Pons (tissue), 1 donor: ENCODE results near the gene BOD1.

Experiments
- DNase-seq: peaks from one replicate; pipeline ENCODE4 v3.0.0-alpha.2; 2016; ENCODE audit warnings: low spot score

Gene BOD1

GRCh38 chr5:173640156-173640804 lies 23.8 kb upstream of the BOD1 start:
- DNase-seq = no peak

- DNase-seq = no peak
Observed at GRCh38 chr5:173638126-173639040, 21.9 kb upstream of the BOD1 start.

- DNase-seq = no peak
Observed at GRCh38 chr5:173637340-173637739, 20.9 kb upstream of the BOD1 start.

- DNase-seq = no peak
Observed at GRCh38 chr5:173634465-173634983, 18.1 kb upstream of the BOD1 start.

GRCh38 chr5:173633304-173633703 lies 16.9 kb upstream of the BOD1 start:
- DNase-seq = no peak

- no peak for DNase-seq
Observed at GRCh38 chr5:173631478-173631877, 15.0 kb upstream of the BOD1 start.

GRCh38 chr5:173630724-173631365 lies 14.4 kb upstream of the BOD1 start:
- no peak for DNase-seq

- DNase-seq = no peak
Observed at GRCh38 chr5:173629628-173630027, 13.2 kb upstream of the BOD1 start.

- no peak for DNase-seq
Observed at GRCh38 chr5:173628501-173628900, 12.1 kb upstream of the BOD1 start.

GRCh38 chr5:173627860-173628392 lies 11.5 kb upstream of the BOD1 start:
- DNase-seq = peak; percentile 88

GRCh38 chr5:173627271-173627670 lies 10.8 kb upstream of the BOD1 start:
- no peak for DNase-seq

- DNase-seq = peak; percentile 77
Observed at GRCh38 chr5:173626505-173626820, 10.0 kb upstream of the BOD1 start.

GRCh38 chr5:173625673-173626504 lies 9.4 kb upstream of the BOD1 start:
- DNase-seq = no peak

- DNase-seq = no peak
Observed at GRCh38 chr5:173625261-173625660, 8.8 kb upstream of the BOD1 start.

- no peak for DNase-seq
Observed at GRCh38 chr5:173624282-173624681, 7.8 kb upstream of the BOD1 start.

GRCh38 chr5:173623789-173624188 lies 7.3 kb upstream of the BOD1 start:
- DNase-seq = no peak

- DNase-seq = no peak
Observed at GRCh38 chr5:173623296-173623771, 6.9 kb upstream of the BOD1 start.

- no peak for DNase-seq
Observed at GRCh38 chr5:173622183-173623047, 6.0 kb upstream of the BOD1 start.

- no peak for DNase-seq
Observed at GRCh38 chr5:173620784-173621183, 4.3 kb upstream of the BOD1 start.

GRCh38 chr5:173618927-173619519 lies 2.6 kb upstream of the BOD1 start:
- DNase-seq = peak; percentile 82
